ENCODE data around the gene C2orf76.

C2orf76 gene

GRCh38 chr2:119306196-119306590 is 60.4 kb downstream of the C2orf76 start:
- FAIRE-seq (no peak), DNase-seq (ENCODE audit: extremely low spot score, insufficient read length, low read depth) (no peak)

GRCh38 chr2:119305497-119306195 is 61.0 kb downstream of the C2orf76 start:
- FAIRE-seq (no peak), DNase-seq (ENCODE audit: extremely low spot score, insufficient read length, low read depth) (no peak)

- DNase-seq (ENCODE audit: extremely low spot score, insufficient read length, low read depth), result no peak
- no peak for FAIRE-seq
Observed at GRCh38 chr2:119304847-119305246, 61.8 kb downstream of the C2orf76 start.

GRCh38 chr2:119301413-119301812 is 65.2 kb downstream of the C2orf76 start:
- DNase-seq (ENCODE audit: extremely low spot score, insufficient read length, low read depth) (no peak), FAIRE-seq (no peak)

GRCh38 chr2:119295688-119296375 is 70.8 kb downstream of the C2orf76 start:
- FAIRE-seq, result no peak

GRCh38 chr2:119294671-119295070 is 72.0 kb downstream of the C2orf76 start:
- DNase-seq (ENCODE audit: extremely low spot score, insufficient read length, low read depth) (no peak), FAIRE-seq (no peak)

More at GRCh38 chr2:119295688-119296375, 70.8 kb downstream of the C2orf76 start:
- DNase-seq (ENCODE audit: extremely low spot score, insufficient read length, low read depth), result no peak

- DNase-seq (ENCODE audit: extremely low spot score, insufficient read length, low read depth) (no peak), FAIRE-seq (no peak)
Observed at GRCh38 chr2:119293900-119294299, 72.7 kb downstream of the C2orf76 start.

GRCh38 chr2:119293254-119293653 is 73.4 kb downstream of the C2orf76 start:
- DNase-seq (ENCODE audit: extremely low spot score, insufficient read length, low read depth) (no peak), FAIRE-seq (no peak)

GRCh38 chr2:119292226-119292625 is 74.4 kb downstream of the C2orf76 start:
- FAIRE-seq (no peak), DNase-seq (ENCODE audit: extremely low spot score, insufficient read length, low read depth) (no peak)

- DNase-seq (ENCODE audit: extremely low spot score, insufficient read length, low read depth), result no peak
- FAIRE-seq, result no peak
Observed at GRCh38 chr2:119291588-119292167, 75.0 kb downstream of the C2orf76 start.

- FAIRE-seq (no peak), DNase-seq (ENCODE audit: extremely low spot score, insufficient read length, low read depth) (no peak)
Observed at GRCh38 chr2:119290859-119291587, 75.6 kb downstream of the C2orf76 start.

GRCh38 chr2:119289642-119290041 is 77.0 kb downstream of the C2orf76 start:
- DNase-seq (ENCODE audit: extremely low spot score, insufficient read length, low read depth), result no peak
- no peak for FAIRE-seq

GRCh38 chr2:119289093-119289492 is 77.5 kb downstream of the C2orf76 start:
- FAIRE-seq, result no peak
- no peak for DNase-seq (ENCODE audit: extremely low spot score, insufficient read length, low read depth)

- DNase-seq (ENCODE audit: extremely low spot score, insufficient read length, low read depth) (no peak), FAIRE-seq (no peak)
Observed at GRCh38 chr2:119288576-119288975, 78.1 kb downstream of the C2orf76 start.

- DNase-seq (ENCODE audit: extremely low spot score, insufficient read length, low read depth), result no peak
- FAIRE-seq, result no peak
Observed at GRCh38 chr2:119286661-119287060, 80.0 kb downstream of the C2orf76 start.

- no peak for DNase-seq (ENCODE audit: extremely low spot score, insufficient read length, low read depth)
- no peak for FAIRE-seq
Observed at GRCh38 chr2:119283873-119284331, 82.7 kb downstream of the C2orf76 start.

- DNase-seq (ENCODE audit: extremely low spot score, insufficient read length, low read depth) (no peak), FAIRE-seq (no peak)
Observed at GRCh38 chr2:119282996-119283511, 83.6 kb downstream of the C2orf76 start.

- DNase-seq (ENCODE audit: extremely low spot score, insufficient read length, low read depth) (no peak), FAIRE-seq (no peak)
Observed at GRCh38 chr2:119282146-119282995, 84.3 kb downstream of the C2orf76 start.

- FAIRE-seq, result no peak
- DNase-seq (ENCODE audit: extremely low spot score, insufficient read length, low read depth), result no peak
Observed at GRCh38 chr2:119280680-119281079, 86.0 kb downstream of the C2orf76 start.
